GM12878 (cell line): ENCODE results near the gene TNFRSF1A. TPM values are rescaled to one million over a fixed set of nuclear protein-coding genes. Genes with fewer than 3 reads are reported as not detected.

ENCODE experiments used
- ATF3 ChIP-seq: IDR thresholded peaks from 2 replicates; pipeline ENCODE4 v1.6.1; 2011; ENCODE audit warnings: low read depth, mild to moderate bottlenecking, low read length, moderate library complexity, borderline replicate concordance; ENCODE audit errors: extremely low read depth
- CEBPZ ChIP-seq: fragments of 150-350 bp; IDR thresholded peaks from 2 replicates; pipeline ENCODE4 v1.6.1; 2016; ENCODE audit warnings: low read depth, low read length
- ELK1 ChIP-seq: IDR thresholded peaks from 2 replicates; pipeline ENCODE4 v1.6.1; 2012; ENCODE audit warnings: low read depth, low read length, improper control_type of control experiment
- FOXK2 ChIP-seq: fragments of 450-650 bp; IDR thresholded peaks from 2 replicates; pipeline ENCODE4 v1.6.1; 2017; ENCODE audit warnings: mild to moderate bottlenecking, moderate library complexity
- RCOR1 ChIP-seq: conservative IDR thresholded peaks from 2 replicates; pipeline ENCODE4 v1.6.1; 2012; ENCODE audit warnings: low read depth, low read length, improper control_type of control experiment
- STAT1 ChIP-seq: fragments of 450-650 bp; conservative IDR thresholded peaks from 2 replicates; pipeline ENCODE4 v1.6.1; 2014; ENCODE audit warnings: antibody characterized with exemption, mild to moderate bottlenecking
- ZNF217 ChIP-seq: fragments of 450-650 bp; IDR thresholded peaks from 2 replicates; pipeline ENCODE4 v1.6.1; 2017; ENCODE audit warnings: antibody characterized with exemption, mild to moderate bottlenecking
- ZNF384 ChIP-seq: IDR thresholded peaks from 2 replicates; pipeline ENCODE4 v1.6.1; 2012; ENCODE audit warnings: low read depth, mild to moderate bottlenecking, low read length, improper control_type of control experiment, borderline replicate concordance
- polyA plus RNA-seq, 11 experiments: library from polyadenylated mRNA; depleted of rRNA in 4 of 11; unstranded in 6 of 11; stranded (reverse) in 5 of 11; fragments of >200 nt; fragmentation: Nextera tagmentation in 4 of 11; fragmentation: Illumina TruSeq in 1 of 11; extraction: Ambion mirVana in 4 of 11; extraction: Trizol in 1 of 11; gene quantifications; 1 replicate in 1 of 11; 2 replicates in 10 of 11; pipeline versions ENCODE4 v1.2.1 to v1.2.3, GENCODE V29; 2011 to 2016; ENCODE audit warnings: inconsistent platforms in 2 of 11, missing spikeins in 2 of 11, low read depth in 1 of 11
- total RNA-seq, 4 experiments: library from RNA; depleted of rRNA in 3 of 4; stranded (reverse); fragments of >200 nt in 3 of 4; fragmentation: Illumina TruSeq in 1 of 4; extraction: Trizol in 1 of 4; gene quantifications; 2 replicates each; pipeline versions ENCODE4 v1.2.1 to v1.2.3, GENCODE V29; 2013 to 2021
- TF ChIP-seq, protein P1 (sequence below), 3 experiments: IDR thresholded peaks in 2 of 3; conservative IDR thresholded peaks in 1 of 3; 2 replicates each; pipeline ENCODE4 v1.5.1; 2011; ENCODE audit warnings: low read depth in 3 of 3, low read length in 3 of 3, mild to moderate bottlenecking in 3 of 3, control low read depth in 2 of 3, moderate library complexity in 2 of 3, inconsistent platforms in 1 of 3, mixed read lengths in 1 of 3; ENCODE audit not compliant: control insufficient read depth in 2 of 3, insufficient read depth in 1 of 3; ENCODE audit errors: extremely low read depth in 1 of 3

TNFRSF1A gene
- total and polyA plus RNA-seq, 10 of the 15 experiments (the other 5 are each of a cell fraction or from before 2014, with no cell fraction given): 0.24 to 16.5 (median 13.0) TPM

DNA sequence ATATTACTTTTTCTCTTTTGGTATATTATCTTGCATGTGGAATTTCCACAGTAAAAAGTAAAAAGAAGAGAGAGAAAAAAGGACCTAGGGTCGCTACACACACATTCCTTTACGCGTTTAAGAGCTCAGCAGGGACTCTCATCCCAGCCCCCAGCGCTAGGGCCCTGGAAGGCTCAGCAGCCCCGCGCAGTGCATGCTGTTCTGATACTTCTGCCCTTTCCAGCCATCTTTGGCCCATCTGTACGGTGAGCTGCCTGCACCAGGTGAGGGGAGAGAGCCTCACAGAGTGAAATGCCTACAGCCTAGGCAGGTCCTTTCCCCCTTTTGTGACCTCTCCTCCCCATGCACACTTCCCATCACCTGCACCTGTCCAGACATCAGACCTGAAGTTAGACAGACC lies 40.5 kb upstream of the TNFRSF1A start (continued):
- TF ChIP-seq CEBPZ: no peak
- no peak for TF ChIP-seq ELK1
- no peak for TF ChIP-seq ATF3
- no peak for TF ChIP-seq STAT1
- no peak for TF ChIP-seq FOXK2
- no peak for TF ChIP-seq RCOR1
- no peak for TF ChIP-seq ZNF217
- no peak for TF ChIP-seq ZNF384
- TF ChIP-seq, protein P1, sequence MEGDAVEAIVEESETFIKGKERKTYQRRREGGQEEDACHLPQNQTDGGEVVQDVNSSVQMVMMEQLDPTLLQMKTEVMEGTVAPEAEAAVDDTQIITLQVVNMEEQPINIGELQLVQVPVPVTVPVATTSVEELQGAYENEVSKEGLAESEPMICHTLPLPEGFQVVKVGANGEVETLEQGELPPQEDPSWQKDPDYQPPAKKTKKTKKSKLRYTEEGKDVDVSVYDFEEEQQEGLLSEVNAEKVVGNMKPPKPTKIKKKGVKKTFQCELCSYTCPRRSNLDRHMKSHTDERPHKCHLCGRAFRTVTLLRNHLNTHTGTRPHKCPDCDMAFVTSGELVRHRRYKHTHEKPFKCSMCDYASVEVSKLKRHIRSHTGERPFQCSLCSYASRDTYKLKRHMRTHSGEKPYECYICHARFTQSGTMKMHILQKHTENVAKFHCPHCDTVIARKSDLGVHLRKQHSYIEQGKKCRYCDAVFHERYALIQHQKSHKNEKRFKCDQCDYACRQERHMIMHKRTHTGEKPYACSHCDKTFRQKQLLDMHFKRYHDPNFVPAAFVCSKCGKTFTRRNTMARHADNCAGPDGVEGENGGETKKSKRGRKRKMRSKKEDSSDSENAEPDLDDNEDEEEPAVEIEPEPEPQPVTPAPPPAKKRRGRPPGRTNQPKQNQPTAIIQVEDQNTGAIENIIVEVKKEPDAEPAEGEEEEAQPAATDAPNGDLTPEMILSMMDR (IDR thresholded peaks at IDR 0.05 in 2 of 3, conservative IDR thresholded peaks at IDR 0.05 in 1 of 3; ENCODE audit: control insufficient read depth in 2 of 3, extremely low read depth in 1 of 3, insufficient read depth in 1 of 3, low read depth in 3 of 3, low read length in 3 of 3): no peak
